CD4-positive, alpha-beta T cell treated with Interleukin-4 for 1 hour (primary cell): ENCODE results near the gene ANXA2.

Source experiments
- DNase-seq, 2 donors: peaks; one replicate each; pipeline ENCODE4 v3.0.0-alpha.2; 2020 to 2022

Gene ANXA2

DNA sequence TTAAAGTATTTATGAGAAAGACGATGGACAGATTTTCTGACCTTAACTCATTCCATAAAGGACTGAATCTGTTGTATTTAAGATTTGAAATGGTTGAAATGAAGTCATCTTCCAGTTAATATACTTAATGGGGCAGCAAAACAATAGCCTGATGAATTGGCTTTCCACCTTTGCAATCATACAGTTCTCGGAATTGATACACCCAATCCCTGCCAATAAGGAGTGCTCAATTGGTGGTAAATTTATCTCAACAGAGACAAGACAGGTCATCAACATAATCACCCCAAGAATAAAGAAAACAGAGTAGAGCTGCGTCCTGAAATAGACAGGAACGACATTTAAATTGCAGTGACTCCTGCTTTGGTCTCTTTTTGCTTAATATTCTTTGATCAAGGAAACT is 11.2 kb downstream of the ANXA2 start:
- DNase-seq: no peak

DNA sequence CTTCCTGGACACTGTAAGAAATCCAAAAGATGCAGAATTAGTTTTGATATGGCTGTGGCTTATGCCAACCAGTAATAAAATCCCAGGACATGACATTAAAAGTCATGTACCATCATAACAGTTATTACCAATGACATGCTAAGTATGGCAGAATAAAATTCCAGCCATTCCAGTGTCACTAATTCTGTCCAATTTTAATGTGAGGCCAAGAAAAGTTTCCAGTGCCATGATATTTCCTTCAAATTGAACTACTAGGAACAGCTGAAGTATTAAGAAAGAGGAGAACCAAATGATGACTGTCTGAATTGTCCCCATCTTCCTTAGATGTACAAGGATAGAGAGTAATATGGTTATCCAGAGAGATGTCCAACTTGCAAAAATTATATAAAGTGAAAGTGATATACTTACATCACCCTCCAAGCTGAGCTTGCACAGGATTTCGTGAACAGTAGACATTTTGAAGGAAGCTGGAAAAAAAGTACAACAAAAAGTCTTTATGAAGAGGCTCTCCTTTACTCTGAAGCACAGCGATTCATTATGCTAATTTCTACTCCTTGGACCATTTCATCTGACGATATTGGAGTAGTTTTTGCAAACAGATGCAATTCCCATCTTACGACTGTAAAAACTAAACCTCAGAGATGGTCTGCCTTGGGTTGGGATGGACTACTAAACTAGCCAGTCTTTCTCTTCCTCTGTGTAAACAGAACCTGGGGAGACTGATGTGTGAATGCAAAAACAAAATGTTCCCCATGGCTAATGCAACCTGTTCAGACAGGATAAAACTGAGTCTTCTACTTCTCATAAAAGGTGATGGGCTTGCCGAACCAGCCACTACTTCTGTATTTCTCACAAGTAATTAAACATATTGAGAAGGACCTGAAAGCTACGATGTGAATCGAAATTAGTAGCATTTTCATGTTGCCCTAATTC is 11.9 kb downstream of the ANXA2 start:
- DNase-seq: no peak

DNA sequence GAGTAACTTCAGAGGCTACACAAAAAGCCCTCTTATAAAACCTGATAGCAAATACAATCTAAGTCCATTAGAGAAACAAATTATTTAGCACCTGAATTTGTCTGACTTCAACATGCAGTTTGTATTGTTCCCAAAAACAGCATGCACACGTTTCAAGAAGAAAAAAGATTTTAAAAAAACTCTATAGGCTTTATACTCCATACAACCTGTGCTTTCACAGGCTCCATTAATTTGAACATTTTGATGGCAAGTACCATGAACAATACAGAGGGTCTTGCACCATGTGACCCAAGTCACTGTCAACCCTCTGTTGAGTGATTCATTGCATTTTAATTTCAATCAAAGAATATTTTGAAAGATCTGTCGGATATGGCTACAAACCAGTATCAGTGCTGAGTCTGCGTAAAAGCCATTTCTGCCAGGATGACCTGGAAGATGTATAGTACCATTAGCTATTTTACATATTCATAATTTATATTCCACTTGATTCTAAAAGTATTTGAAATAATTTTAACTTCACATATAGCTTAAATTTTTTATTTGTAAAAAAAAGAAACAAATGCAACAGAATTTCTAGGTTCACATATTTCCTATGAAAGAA is 13.2 kb downstream of the ANXA2 start:
- DNase-seq: no peak

DNA sequence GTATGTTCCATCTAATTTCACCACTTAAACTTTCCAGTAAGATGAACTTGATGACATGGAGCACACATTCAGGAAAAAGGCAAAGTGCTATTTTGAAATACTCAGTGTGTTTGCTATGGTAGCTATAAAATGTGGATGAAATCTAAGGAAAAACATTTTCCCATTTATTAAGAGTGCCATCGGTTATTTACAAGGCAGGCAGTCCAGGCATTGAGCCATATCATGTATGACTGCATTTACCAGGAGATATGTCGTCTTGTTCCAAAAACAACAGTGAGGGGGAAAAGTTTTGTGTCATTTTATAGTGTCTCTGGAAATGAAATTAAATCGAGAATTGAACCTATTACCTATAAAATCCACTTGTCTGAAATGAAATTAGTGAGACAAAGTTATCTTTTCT is 13.7 kb downstream of the ANXA2 start:
- DNase-seq: no peak

DNA sequence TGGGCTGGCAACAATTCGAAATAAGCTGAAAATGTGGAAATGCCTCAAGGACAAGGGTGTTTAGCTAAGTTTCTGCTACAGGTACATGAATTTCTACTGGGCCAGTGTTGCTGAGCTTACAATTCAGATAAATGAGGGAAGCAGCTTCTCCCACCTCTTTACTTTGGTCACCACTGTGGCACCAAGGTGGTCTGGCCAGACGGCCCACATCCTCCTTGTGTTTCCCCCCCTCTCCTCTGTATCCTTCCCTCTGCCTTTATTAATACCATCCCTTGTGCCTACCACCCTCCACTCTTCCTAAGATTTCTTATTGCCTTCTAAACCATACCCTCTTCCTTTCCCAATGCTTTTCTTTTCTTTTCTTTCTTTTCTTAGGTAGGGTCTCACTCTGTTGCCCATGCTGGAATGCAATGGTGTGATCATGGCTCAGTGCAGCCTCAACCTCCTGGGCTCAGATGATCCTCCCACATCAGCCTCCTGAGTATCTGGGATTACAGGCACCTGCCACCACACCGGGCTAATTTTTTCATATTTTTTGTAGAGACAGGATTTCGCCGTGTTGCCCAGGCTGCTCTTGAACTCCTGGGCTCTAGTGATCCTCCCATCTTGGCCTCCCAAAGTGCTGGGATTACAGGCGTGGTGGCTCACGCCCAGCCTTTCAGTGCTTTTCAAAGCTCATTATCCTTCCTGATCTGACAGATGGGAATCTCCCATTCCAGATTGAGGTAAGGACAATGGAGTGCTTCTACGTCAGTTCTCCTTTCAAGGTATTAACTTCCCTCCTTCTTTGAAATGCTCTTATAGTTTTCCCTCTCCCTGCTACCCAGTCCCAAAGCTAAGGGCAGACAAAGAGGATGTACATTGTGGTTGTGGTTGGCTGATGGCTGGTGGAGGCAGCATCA is 14.8 kb downstream of the ANXA2 start:
- no peak for DNase-seq

DNA sequence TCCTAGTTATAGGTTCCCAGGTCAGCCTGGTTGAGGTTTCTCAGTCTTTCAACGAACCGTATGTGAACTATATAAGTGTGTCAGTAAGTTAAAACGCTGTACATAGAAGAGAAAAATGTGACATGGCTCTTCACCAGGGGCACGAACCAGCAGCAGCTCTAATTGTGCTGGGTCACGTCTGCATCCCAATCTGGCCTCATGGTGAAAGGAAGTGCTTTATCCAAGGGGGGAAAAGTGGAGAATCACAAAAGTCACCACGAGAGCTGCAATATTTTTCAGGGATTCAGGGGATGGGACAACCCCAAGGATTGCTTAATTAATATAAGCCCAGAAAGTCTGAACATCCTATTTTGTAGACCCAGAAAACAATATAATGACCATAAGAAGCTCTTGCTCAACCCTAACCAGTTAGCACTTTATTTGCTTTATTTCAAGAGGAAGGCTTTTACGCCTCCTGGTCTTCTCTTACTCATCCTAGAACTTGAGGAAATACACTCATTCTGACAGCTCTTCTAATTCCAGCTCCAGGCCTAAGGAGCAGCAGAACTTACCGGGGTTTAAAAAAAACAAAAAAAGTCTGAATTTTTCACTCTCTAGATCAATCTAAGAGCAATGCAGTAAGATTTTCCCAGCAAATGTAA is 16.5 kb downstream of the ANXA2 start:
- no peak for DNase-seq

DNA sequence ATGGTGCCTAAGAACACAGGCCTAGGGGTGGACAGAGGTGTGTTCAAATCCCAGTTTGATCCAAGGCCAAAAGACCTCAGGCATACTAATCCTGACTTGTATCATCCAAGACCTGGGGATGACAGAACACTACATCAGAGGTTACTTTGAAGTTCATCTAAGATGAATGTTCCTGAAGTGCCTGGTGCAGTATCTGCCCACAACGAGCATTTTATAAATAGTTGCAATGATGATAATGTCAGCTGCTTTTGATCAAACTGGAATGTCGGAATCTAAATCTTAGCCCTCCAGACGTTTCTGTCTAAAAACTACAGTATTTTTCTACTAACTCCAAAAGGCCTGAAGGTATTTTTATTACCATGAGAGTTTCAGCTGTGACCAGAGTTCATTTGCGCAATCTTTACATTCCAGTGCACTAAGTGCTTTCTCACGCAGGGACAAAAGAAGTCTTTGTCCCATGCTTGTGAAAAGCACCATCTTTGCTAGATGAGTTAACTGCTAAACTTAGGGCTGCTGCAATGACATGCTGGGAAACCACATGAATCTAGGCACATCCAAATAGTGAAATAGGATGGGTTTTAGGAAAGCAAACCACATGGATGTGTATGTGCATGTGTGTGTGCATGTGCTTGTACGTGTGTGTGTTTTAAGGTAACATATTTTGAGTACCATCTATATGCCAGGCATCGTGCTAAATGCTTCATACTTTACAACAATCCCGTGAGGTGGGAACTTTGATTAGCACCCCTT is 18.1 kb downstream of the ANXA2 start:
- no peak for DNase-seq

DNA sequence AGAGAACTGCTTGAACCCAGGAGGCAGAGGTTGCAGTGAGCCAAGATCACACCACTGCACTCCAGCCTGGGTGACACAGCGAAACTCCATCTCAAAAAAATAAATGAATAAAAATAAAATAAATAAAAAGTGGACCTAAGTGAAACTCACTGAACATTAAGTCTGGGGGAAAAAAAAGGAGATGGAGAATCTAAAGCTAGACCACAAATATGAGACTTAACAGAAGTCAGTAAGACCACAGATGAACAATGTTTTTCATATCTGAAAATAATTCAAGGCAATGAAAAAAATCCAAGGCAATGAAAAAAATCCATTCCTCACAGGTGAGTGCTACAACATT is 18.6 kb downstream of the ANXA2 start:
- DNase-seq: no peak

DNA sequence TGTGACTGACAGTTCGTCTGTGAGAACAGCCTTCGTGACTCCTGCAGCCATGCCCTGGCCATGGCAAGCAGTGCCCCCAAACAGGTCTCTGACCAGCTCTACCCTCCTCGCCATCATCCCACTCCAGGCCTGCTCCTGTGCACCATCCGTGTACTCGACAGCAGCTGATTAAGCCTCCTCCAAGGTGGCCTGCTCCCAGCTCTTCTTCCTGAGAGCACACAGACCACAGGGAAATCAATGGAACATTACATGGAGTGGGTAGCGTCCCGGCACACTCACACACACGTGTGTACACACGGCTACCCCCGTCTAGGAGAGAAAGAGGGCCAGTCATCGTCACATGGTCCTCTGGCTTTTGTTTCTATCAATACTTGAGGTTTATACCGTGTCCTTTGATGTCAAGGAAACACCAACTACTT is 21.1 kb downstream of the ANXA2 start:
- DNase-seq: no peak

DNA sequence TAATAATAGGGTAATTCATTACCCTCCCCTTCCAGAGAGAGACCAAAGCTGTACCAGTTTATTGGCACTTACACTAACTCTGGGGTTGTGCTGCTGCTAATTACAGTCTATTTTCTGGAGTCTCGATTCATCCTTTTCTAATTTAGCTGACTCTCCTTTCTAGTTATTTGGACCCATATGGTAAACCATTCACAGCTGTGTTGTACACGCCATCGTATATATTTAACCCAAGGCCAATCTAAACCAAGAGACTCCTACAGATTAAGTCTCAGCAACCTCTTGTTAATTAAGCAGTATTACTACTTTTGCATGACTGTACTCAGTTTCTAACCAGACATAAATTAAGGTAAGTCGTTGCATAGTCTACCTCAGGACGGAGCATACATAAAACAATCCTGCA is 22.5 kb downstream of the ANXA2 start:
- DNase-seq: no peak

DNA sequence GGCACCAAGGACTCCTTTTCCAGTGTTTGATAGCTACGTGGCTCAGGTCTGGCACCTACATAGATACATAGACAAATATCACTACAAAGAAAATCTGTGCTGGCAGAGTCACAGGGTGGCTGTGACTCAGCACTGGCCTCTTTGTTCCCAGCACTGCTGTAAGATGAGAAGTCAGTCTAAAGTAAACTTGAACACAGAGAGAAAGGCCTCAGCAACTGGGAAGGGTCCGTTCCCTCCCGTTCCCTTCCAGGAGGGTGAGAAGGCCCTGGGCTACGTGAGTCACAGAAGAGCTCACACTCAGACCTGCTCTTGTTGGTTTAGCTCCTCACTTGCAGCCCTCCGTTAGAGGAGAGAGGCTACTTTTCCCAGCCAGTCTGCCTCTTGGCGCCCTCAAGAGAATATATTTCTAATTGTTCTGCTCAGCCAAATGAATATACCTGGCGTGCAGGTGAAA is 23.1 kb downstream of the ANXA2 start:
- no peak for DNase-seq

DNA sequence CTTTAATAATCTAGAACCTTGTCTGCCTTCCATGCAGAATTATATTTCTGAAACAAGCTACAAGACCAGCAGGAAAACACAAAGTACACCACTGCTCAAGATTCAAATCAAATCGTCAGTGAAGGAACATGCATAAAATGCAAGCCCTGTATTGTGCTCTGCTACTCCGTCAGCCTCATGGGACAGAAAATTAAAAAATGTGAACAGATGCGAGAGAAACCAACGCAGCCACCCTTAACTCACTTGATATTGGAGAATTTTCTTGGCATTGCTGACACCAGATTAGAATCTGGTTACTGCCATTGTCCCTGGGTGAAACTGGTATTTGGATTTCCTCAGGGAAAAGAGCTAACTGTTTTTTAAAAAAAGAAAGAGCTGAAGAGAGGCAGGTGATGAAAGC is 23.6 kb downstream of the ANXA2 start:
- no peak for DNase-seq

DNA sequence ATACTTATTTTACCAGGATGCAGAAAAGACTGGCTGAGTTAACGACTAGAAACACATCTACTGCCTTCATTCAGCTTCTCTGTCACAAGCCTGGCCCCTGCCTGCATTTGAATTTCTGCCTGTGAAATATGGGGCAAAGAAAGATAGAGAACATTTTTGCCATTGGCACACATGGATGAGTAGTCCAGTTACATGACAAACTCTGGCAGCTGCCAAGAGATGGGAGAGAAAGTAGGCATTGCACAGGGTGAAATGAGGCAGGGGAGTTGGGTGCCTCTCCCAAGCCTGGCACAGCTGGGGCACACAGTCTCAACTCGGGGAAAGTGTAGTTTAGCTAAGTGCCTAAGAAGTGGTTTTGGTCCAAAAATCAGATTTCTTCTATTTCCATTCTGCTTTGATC is 24.0 kb downstream of the ANXA2 start:
- no peak for DNase-seq

DNA sequence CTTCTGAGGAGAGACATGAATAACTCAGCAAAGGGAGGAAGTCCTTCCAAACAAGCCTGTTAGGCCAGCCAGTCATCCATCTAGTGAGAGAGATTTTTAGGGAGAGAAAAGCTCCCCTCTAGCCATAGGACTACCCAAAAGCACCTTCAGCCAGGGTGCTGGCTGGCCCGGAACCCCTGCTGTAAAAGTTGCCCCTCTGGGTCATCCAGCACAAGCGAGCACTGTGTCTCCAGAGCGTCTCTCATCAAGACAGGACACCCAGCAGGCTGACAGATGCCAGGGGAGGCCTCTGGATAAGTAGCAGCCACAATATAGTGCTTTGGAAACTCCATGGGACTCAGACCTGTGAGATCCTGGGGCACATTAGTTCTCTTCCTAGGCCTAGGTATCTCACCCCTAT is 24.5 kb downstream of the ANXA2 start:
- DNase-seq: no peak

DNA sequence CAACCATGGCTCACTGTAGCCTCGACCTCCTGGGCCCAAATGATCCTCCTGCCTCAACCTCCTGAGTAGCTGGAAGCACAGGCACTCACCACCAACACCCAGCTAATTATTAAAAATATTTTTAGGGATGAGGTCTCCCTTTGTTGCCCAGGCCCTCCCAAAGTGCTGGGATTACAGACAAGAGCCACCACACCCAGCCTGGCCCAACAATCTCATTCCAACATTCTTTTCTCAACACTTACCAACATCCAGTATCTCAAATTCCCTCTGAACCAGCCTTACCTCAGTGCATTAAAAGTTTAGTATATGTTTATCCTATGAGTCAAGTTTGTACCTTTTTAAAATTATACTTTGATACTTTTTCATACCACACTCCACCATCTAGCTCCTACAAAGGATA is 25.0 kb downstream of the ANXA2 start:
- DNase-seq: no peak

DNA sequence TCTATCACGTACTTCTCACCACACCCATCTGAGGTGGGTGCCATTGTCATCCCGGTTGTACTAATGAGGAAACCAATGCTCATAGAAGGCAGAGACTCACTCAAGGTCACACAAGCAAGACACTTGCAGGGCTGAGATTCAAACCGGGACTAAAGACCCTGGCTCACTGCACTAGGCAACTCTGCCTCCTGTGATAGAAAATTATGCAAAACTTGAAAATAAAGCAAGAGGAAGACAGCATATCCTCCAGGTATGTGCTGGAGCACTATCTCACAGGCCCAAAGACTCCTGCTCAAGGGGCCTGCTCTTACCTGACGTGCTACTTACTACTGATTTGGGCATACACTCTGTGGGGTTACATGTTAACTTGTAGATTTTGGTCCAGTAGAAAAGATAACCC is 25.6 kb downstream of the ANXA2 start:
- no peak for DNase-seq

DNA sequence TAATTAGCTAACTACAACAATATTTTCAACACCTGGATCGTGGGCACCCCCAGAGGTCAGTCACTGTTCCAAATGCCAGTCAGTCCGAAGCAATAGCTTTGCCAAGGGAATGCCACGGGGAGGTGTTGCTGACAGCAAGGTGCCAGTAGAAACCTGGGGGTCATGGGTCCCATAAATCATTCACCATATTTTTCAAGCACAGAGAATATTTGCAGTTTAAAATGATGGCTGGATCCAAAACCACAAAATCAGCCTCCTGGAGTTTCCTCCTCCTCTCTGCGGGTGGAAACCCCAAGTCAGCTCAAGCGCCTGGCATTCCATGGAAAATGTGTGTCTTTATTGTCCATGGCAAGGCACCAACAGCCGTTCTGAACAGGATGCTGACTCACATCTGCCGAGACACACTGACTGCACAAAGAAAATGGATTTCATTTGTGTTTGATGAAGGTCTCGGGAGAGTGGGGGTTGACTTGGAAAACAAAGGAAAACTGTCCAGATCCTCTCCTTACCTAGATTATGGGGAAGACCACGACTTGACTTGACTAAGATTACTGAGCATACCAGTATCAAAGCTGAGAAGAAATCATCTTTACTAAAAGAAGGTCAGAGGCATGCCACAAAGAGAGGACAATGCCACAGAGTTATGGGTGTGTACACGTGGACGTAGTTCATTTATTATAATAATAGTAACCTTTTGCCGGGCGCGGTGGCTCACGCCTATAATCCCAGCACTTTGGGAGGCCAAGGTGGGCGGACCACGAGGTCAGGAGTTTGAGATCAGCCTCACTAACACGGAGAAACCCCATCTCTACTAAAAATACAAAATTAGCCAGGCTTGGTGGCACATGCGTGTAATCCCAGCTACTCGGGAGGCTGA is 26.4 kb downstream of the ANXA2 start:
- no peak for DNase-seq

DNA sequence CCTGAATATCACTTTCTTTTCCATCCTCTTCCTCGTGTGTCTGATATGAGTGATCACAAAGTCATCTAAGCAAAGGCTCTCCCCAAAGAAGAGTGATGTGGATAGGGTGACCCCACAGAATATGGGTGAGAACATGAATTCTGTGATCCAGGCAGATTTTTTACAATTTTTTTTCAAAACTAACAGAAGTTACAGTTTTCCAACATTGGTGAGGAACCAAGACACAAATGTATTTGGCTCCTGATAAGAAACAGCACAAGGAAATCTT is 27.0 kb downstream of the ANXA2 start:
- DNase-seq: no peak

DNA sequence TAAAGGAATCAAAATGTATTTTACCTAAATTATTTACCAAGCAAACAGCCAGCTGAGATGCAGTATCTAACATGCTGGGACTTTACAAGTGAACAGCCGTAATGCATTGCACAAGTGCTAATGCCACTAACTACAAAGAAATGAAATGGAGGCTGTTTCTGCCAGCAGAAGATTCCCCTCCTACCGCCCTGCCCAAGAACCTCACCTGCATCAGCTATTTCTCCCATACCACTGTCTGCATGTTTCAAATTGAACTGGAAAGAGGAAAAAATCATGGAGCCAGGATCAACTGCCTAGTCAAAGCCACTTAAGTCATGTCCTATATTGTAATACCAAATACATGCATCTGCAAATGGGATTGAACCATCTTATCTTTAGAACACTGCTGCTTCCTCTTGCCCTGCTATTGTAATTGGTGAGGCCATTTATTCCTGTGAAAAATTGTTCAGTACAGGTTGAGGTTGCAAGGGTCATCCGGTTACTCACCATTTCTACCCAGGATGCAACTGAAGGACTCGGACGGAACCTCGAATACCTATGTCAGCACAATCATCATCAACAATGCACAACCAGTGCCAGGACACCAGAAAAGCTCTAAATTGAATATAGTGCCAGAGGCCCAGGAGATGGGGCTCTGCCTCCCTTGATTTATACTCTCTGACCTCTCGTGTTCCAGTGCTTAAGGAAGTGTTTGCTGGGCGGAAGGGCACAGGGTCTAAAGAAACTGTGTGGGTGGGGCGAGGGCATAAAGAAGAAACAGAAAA is 27.5 kb downstream of the ANXA2 start:
- no peak for DNase-seq

DNA sequence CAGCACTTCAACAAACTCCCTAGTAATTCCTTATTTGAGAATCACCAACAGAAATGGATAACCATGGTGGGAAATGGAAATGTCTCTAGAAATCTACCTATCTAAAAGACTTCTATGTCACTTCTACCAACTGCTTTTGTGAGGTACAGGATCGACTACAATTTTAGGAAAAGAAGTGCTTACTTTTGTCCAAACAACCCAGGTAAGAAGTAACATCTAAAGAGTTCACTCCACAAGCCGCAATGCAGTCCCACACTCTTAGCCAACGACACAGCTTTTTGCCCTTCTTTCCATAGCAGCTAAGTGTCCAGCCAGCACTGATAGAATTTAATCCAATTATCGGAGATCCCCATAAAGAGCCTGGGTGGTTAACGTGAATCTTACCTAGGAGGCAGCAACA is 28.1 kb downstream of the ANXA2 start:
- no peak for DNase-seq

DNA sequence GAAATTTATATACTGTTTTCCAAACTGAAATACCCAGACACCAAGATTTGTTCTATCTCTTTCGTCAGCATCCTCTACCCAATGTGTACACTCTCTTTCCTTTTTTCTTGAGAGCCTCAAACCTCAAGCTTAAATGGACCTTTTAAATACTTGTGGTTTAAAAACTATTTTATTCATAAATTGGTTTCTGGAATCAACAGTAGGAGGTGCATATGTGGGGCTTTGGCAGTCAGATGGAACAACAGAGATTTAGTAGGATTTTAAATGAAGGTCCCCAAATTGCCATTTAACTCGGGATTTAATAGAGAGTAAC is 33.2 kb downstream of the ANXA2 start:
- DNase-seq: no peak
